Central memory CD8-positive, alpha-beta T cell (primary cell): ENCODE measurements around the gene BCL7A.

Source experiments
- ATAC-seq: fragments of 150-1000 bp; cut with Tn5 transposase; replicated peaks from 2 replicates; pipeline ENCODE4 v1.10.0; 2022; ENCODE audit warnings: mild to moderate bottlenecking, moderate FRiP score, moderate number of reproducible peaks; ENCODE audit not compliant: poor library complexity, severe bottlenecking; ENCODE audit errors: extremely low read depth
- DNase-seq, 2 donors: peaks; one replicate each; pipeline ENCODE4 v3.0.0; 2021; ENCODE audit warnings: low spot score in 2 of 2
- H3K27ac Mint-ChIP-seq: one replicate; pipeline ENCODE4 v1.8.0; 2022; ENCODE audit warnings: low read depth, mild to moderate bottlenecking, moderate library complexity, mixed read lengths
- H3K27me3 Mint-ChIP-seq: one replicate; pipeline ENCODE4 v1.8.0; 2022; ENCODE audit warnings: mixed read lengths
- H3K36me3 Mint-ChIP-seq: one replicate; pipeline ENCODE4 v1.8.0; 2022; ENCODE audit warnings: mild to moderate bottlenecking, moderate library complexity, mixed read lengths; ENCODE audit not compliant: insufficient read depth
- H3K4me1 Mint-ChIP-seq: one replicate; pipeline ENCODE4 v1.8.0; 2022; ENCODE audit warnings: mixed read lengths
- H3K4me3 Mint-ChIP-seq: one replicate; pipeline ENCODE4 v1.8.0; 2022; ENCODE audit warnings: mild to moderate bottlenecking, moderate library complexity, mixed read lengths
- H3K9me3 Mint-ChIP-seq: one replicate; pipeline ENCODE4 v1.8.0; 2022; ENCODE audit warnings: mixed read lengths

Gene BCL7A

GRCh38 chr12:122023339-122024131 lies 1.9 kb downstream of the BCL7A start:
- Mint-ChIP-seq H3K27me3 (peaks cover 14% of the 10 kb centered on the region), H3K27ac (no peak overlapping the region), H3K36me3 (peaks cover 9% of the 10 kb centered on the region), H3K9me3 (peaks cover 6% of the 10 kb centered on the region), H3K4me3 (peak overlapping the region; percentile 77), H3K4me1 (peaks cover 3% of the 10 kb centered on the region)
- DNase-seq = no peak
- no peak for ATAC-seq

GRCh38 chr12:122024132-122024785 lies 2.6 kb downstream of the BCL7A start:
- ATAC-seq = no peak
- Mint-ChIP-seq H3K27me3 (peaks cover 18% of the 10 kb centered on the region), H3K4me3 (no peak overlapping the region), H3K9me3 (no peaks in the 10 kb centered on the region), H3K4me1 (peaks cover 11% of the 10 kb centered on the region), H3K27ac (no peak overlapping the region), H3K36me3 (peaks cover 9% of the 10 kb centered on the region)
- DNase-seq = no peak

- Mint-ChIP-seq H3K4me3 (no peak overlapping the region), H3K4me1 (peaks cover 18% of the 10 kb centered on the region), H3K9me3 (no peaks in the 10 kb centered on the region), H3K27ac (no peak overlapping the region), H3K27me3 (peaks cover 21% of the 10 kb centered on the region), H3K36me3 (peaks cover 3% of the 10 kb centered on the region)
- ATAC-seq (no peak), DNase-seq (no peak)
Observed at GRCh38 chr12:122026706-122027333, 5.1 kb downstream of the BCL7A start.

- no peak for DNase-seq
- Mint-ChIP-seq H3K9me3 (no peaks in the 10 kb centered on the region), H3K27ac (peak overlapping the region; percentile 25), H3K4me1 (peaks cover 18% of the 10 kb centered on the region), H3K4me3 (peak overlapping the region; percentile 53), H3K27me3 (peaks cover 21% of the 10 kb centered on the region), H3K36me3 (no peaks in the 10 kb centered on the region)
- no peak for ATAC-seq
Observed at GRCh38 chr12:122028165-122028904, 6.7 kb downstream of the BCL7A start.

- DNase-seq (peak; percentile 31 to 32), ATAC-seq (peak; percentile 57)
- H3K4me1 Mint-ChIP-seq = peaks cover 18% of the 10 kb centered on the region
- peaks cover 21% of the 10 kb centered on the region for H3K27me3 Mint-ChIP-seq
- H3K27ac Mint-ChIP-seq = peak overlapping the region; percentile 25
- H3K4me3 Mint-ChIP-seq = peak overlapping the region; percentile 53
- no peaks in the 10 kb centered on the region for H3K36me3 Mint-ChIP-seq
- no peaks in the 10 kb centered on the region for H3K9me3 Mint-ChIP-seq
Observed at GRCh38 chr12:122028905-122029560, 7.3 kb downstream of the BCL7A start.

GRCh38 chr12:122029620-122030423 lies 8.1 kb downstream of the BCL7A start:
- H3K27ac Mint-ChIP-seq = peak overlapping the region; percentile 25
- ATAC-seq = peak; percentile 25
- peak overlapping the region; percentile 53 for H3K4me3 Mint-ChIP-seq
- no peaks in the 10 kb centered on the region for H3K36me3 Mint-ChIP-seq
- H3K9me3 Mint-ChIP-seq = no peaks in the 10 kb centered on the region
- H3K4me1 Mint-ChIP-seq = peaks cover 18% of the 10 kb centered on the region
- H3K27me3 Mint-ChIP-seq = peaks cover 21% of the 10 kb centered on the region
- DNase-seq = no peak

GRCh38 chr12:122030424-122031035 lies 8.8 kb downstream of the BCL7A start:
- no peaks in the 10 kb centered on the region for H3K36me3 Mint-ChIP-seq
- H3K27ac Mint-ChIP-seq = no peak overlapping the region
- DNase-seq (no peak), ATAC-seq (no peak)
- H3K9me3 Mint-ChIP-seq = no peaks in the 10 kb centered on the region
- peaks cover 21% of the 10 kb centered on the region for H3K27me3 Mint-ChIP-seq
- H3K4me1 Mint-ChIP-seq = peaks cover 18% of the 10 kb centered on the region
- no peak overlapping the region for H3K4me3 Mint-ChIP-seq

GRCh38 chr12:122031342-122032216 lies 9.9 kb downstream of the BCL7A start:
- Mint-ChIP-seq H3K4me1 (peaks cover 18% of the 10 kb centered on the region), H3K36me3 (peaks cover 4% of the 10 kb centered on the region), H3K27ac (peak overlapping the region; percentile 55), H3K9me3 (no peaks in the 10 kb centered on the region), H3K4me3 (no peak overlapping the region), H3K27me3 (peaks cover 21% of the 10 kb centered on the region)
- peak; percentile 41 for ATAC-seq
- DNase-seq = no peak

- Mint-ChIP-seq H3K4me1 (peaks cover 18% of the 10 kb centered on the region), H3K9me3 (no peaks in the 10 kb centered on the region), H3K27ac (no peak overlapping the region), H3K27me3 (peaks cover 21% of the 10 kb centered on the region), H3K4me3 (no peak overlapping the region), H3K36me3 (peaks cover 6% of the 10 kb centered on the region)
- DNase-seq (no peak), ATAC-seq (no peak)
Observed at GRCh38 chr12:122032580-122032979, 10.9 kb downstream of the BCL7A start.

- ATAC-seq = no peak
- no peaks in the 10 kb centered on the region for H3K4me1 Mint-ChIP-seq
Observed at GRCh38 chr12:122035292-122035691, 13.6 kb downstream of the BCL7A start.

More at GRCh38 chr12:122035292-122035691, 13.6 kb downstream of the BCL7A start:
- H3K9me3 Mint-ChIP-seq = no peaks in the 10 kb centered on the region
- no peak overlapping the region for H3K27ac Mint-ChIP-seq
- no peaks in the 10 kb centered on the region for H3K27me3 Mint-ChIP-seq
- no peak for DNase-seq
- H3K36me3 Mint-ChIP-seq = peaks cover 8% of the 10 kb centered on the region
- H3K4me3 Mint-ChIP-seq = no peak overlapping the region
